Parathyroid adenoma (tissue), 2 donors: ENCODE measurements around the gene GFM1.

Experiments used
- H2AFZ ChIP-seq: fragments of 300-600 bp; sonication (generic); one replicate; pipeline ENCODE4 v1.7.0; 2017; ENCODE audit warnings: antibody characterized with exemption, mild to moderate bottlenecking
- H3K27ac ChIP-seq: fragments of 300-600 bp; sonication (generic); one replicate; pipeline ENCODE4 v1.7.0; 2017
- H3K27me3 ChIP-seq: fragments of 300-600 bp; sonication (generic); one replicate; pipeline ENCODE4 v1.7.0; 2017; ENCODE audit warnings: low read length; ENCODE audit not compliant: control insufficient read depth, insufficient read depth
- H3K36me3 ChIP-seq: fragments of 300-600 bp; sonication (generic); one replicate; pipeline ENCODE4 v1.7.0; 2017; ENCODE audit warnings: low read length; ENCODE audit not compliant: control insufficient read depth, insufficient read depth
- H3K4me1 ChIP-seq: fragments of 300-600 bp; sonication (generic); one replicate; pipeline ENCODE4 v1.7.0; 2017; ENCODE audit warnings: control low read depth
- H3K4me2 ChIP-seq: fragments of 300-600 bp; sonication (generic); one replicate; pipeline ENCODE4 v1.7.0; 2017; ENCODE audit warnings: low read length
- H3K4me3 ChIP-seq: fragments of 300-600 bp; sonication (generic); one replicate; pipeline ENCODE4 v1.7.0; 2017; ENCODE audit warnings: low read depth, low read length
- H3K79me2 ChIP-seq: fragments of 300-600 bp; sonication (generic); one replicate; pipeline ENCODE4 v1.7.0; 2017; ENCODE audit warnings: control low read depth
- H3K9ac ChIP-seq: fragments of 300-600 bp; sonication (generic); one replicate; pipeline ENCODE4 v1.7.0; 2017; ENCODE audit warnings: mild to moderate bottlenecking
- H3K9me3 ChIP-seq: fragments of 300-600 bp; sonication (generic); one replicate; pipeline ENCODE4 v1.7.0; 2017; ENCODE audit warnings: low read length; ENCODE audit not compliant: control insufficient read depth
- CTCF ChIP-seq: fragments of 300-600 bp; sonication (generic); IDR thresholded peaks from one replicate; pipeline ENCODE4 v1.7.0; 2017; ENCODE audit warnings: antibody characterized with exemption, mild to moderate bottlenecking
- donor health status: primary hyperparathyroidism.

GFM1 gene

DNA sequence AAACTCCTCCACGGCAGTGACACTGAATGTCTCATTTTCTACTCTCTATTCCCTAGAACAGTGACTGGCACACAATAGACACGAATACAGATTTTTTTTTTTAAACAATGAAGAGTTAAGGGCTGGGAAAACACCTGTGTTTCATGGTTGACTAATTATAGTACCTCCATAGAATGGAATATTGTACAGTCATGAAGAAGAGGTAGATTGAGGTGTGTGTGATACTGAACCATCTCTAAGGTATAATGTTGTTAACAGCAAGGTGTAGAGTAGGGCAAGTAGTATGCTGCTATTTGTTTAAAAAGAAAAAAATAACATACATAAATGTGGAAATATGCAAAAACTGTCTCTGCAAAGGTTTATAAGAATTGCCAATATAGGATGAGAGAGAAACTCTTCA is 93.1 kb downstream of the GFM1 start:
- Histone ChIP-seq H3K79me2 (no peaks in the 10 kb centered on the region), H2AFZ (no peak overlapping the region), H3K9me3 (no peaks in the 10 kb centered on the region), H3K4me1 (peaks cover 2% of the 10 kb centered on the region), H3K9ac (no peak overlapping the region), H3K36me3 (no peaks in the 10 kb centered on the region), H3K27me3 (no peaks in the 10 kb centered on the region), H3K27ac (no peak overlapping the region), H3K4me3 (no peak overlapping the region), H3K4me2 (no peak overlapping the region)
- no peak for TF ChIP-seq CTCF

GRCh38 chr3:158737976-158738615 is 93.8 kb downstream of the GFM1 start:
- no peaks in the 10 kb centered on the region for H3K36me3 ChIP-seq
- H2AFZ ChIP-seq = no peak overlapping the region
- TF ChIP-seq CTCF = no peak
- no peaks in the 10 kb centered on the region for H3K27me3 ChIP-seq
- no peaks in the 10 kb centered on the region for H3K79me2 ChIP-seq
- H3K4me3 ChIP-seq = no peak overlapping the region
- H3K4me2 ChIP-seq = no peak overlapping the region
- no peaks in the 10 kb centered on the region for H3K9me3 ChIP-seq
- H3K27ac ChIP-seq = no peak overlapping the region
- no peaks in the 10 kb centered on the region for H3K4me1 ChIP-seq
- no peak overlapping the region for H3K9ac ChIP-seq

GRCh38 chr3:158738653-158739052 is 94.3 kb downstream of the GFM1 start:
- H3K9ac ChIP-seq = no peak overlapping the region
- H3K4me1 ChIP-seq = no peaks in the 10 kb centered on the region
- H3K27me3 ChIP-seq = no peaks in the 10 kb centered on the region
- no peaks in the 10 kb centered on the region for H3K36me3 ChIP-seq
- H3K4me2 ChIP-seq = no peak overlapping the region
- H3K79me2 ChIP-seq = no peaks in the 10 kb centered on the region
- H3K4me3 ChIP-seq = no peak overlapping the region
- no peak for TF ChIP-seq CTCF
- no peaks in the 10 kb centered on the region for H3K9me3 ChIP-seq
- no peak overlapping the region for H2AFZ ChIP-seq
- H3K27ac ChIP-seq = no peak overlapping the region

DNA sequence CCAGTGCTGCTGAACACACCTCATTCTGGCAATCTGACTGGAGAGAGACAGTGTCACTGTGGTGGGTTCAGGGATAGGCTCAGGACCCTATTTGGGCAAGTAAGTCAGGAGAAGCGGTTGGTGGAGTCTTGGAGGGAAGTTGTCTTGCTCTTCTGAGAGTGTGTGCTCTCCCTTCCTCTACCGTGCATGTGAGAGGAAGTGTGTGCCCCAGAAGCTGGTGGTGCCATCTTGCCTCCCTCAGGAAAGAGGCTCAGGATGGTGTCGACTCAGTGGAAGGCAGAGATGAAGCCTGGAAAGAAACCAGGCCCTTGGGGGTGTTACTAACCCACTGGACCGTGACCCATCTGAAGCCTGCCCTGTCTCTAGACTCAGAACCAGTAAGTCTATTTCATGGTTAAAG is 94.8 kb downstream of the GFM1 start:
- no peaks in the 10 kb centered on the region for H3K4me1 ChIP-seq
- no peaks in the 10 kb centered on the region for H3K9me3 ChIP-seq
- no peak overlapping the region for H3K9ac ChIP-seq
- no peak for TF ChIP-seq CTCF
- H3K4me2 ChIP-seq = no peak overlapping the region
- H3K27me3 ChIP-seq = no peaks in the 10 kb centered on the region
- H3K36me3 ChIP-seq = no peaks in the 10 kb centered on the region
- no peaks in the 10 kb centered on the region for H3K79me2 ChIP-seq
- no peak overlapping the region for H2AFZ ChIP-seq
- no peak overlapping the region for H3K27ac ChIP-seq
- no peak overlapping the region for H3K4me3 ChIP-seq

DNA sequence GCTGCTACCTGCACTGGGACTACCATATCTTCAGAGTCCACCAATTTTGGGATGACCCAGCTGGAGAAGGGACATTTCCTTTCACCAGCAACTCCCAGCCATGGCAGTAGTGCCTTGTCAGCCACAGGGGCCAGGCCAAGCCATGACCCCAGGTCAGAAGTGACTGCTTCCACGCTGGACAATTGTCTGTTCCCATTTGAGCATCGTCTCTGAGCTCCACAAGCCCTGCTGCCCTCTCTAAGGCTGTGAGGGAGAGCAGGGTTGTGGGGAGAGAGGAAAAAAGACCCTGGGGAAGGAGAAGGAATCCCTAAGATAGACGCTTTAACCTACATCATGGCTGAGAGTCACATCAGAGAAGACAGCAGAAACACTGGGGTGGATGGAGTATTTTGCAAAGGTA is 95.3 kb downstream of the GFM1 start:
- Histone ChIP-seq H2AFZ (no peak overlapping the region), H3K4me3 (no peak overlapping the region), H3K9ac (no peak overlapping the region), H3K4me1 (no peaks in the 10 kb centered on the region), H3K27ac (no peak overlapping the region), H3K4me2 (no peak overlapping the region), H3K36me3 (no peaks in the 10 kb centered on the region), H3K27me3 (no peaks in the 10 kb centered on the region), H3K9me3 (no peaks in the 10 kb centered on the region), H3K79me2 (no peaks in the 10 kb centered on the region)
- TF ChIP-seq CTCF = no peak
